Transverse colon (tissue), 4 donors: Measurements from ENCODE around the gene IGDCC3. TPM values are rescaled to one million over a fixed set of nuclear protein-coding genes. Genes with fewer than 3 reads are reported as not detected.

Source experiments
- DNase-seq: peaks from one replicate; pipeline ENCODE4 v3.0.0-alpha.2; 2019
- H3K27ac ChIP-seq, 4 donors: fragments of 200-600 bp; sonication (generic); 2 replicates each; pipeline ENCODE4 v1.5.1; 2016 to 2018; ENCODE audit warnings: inconsistent platforms in 4 of 4
- H3K27me3 ChIP-seq: fragments of 200-600 bp; sonication (generic); 2 replicates; pipeline ENCODE4 v1.5.1; 2017; ENCODE audit warnings: inconsistent platforms
- H3K36me3 ChIP-seq, 4 donors: fragments of 200-600 bp; sonication (generic); 2 replicates each; pipeline ENCODE4 v1.5.1; 2017 to 2019; ENCODE audit warnings: inconsistent platforms in 4 of 4
- H3K4me1 ChIP-seq, 4 donors: fragments of 200-600 bp; sonication (generic); 2 replicates each; pipeline ENCODE4 v1.5.1; 2017 to 2020; ENCODE audit warnings: inconsistent platforms in 4 of 4
- H3K4me3 ChIP-seq, 4 donors: fragments of 200-600 bp; sonication (generic); 1 replicate in 1 of 4; 2 replicates in 3 of 4; pipeline versions ENCODE4 v1.5.1 to v1.6.1; 2017 to 2019; ENCODE audit warnings: inconsistent platforms in 4 of 4
- H3K9me3 ChIP-seq, 2 donors: fragments of 200-600 bp; sonication (generic); 2 replicates each; pipeline ENCODE4 v1.5.1; 2017 to 2019; ENCODE audit warnings: inconsistent platforms in 2 of 2
- CTCF ChIP-seq, 5 experiments: fragments of 200-600 bp in 3 of 5; fragments of 450-650 bp in 2 of 5; sonication (generic) in 3 of 5; IDR thresholded peaks; 1 replicate in 2 of 5; 2 replicates in 3 of 5; pipeline ENCODE4 v1.5.1; 2016 to 2017; ENCODE audit warnings: antibody characterized with exemption in 5 of 5, inconsistent platforms in 3 of 5, mild to moderate bottlenecking in 2 of 5, moderate library complexity in 1 of 5
- EP300 ChIP-seq: sonication (generic); formaldehyde crosslinking; IDR thresholded peaks from one replicate; pipeline ENCODE4 v1.6.1; 2017; ENCODE audit warnings: antibody characterized with exemption, low read depth
- POLR2A ChIP-seq: fragments of 450-650 bp; IDR thresholded peaks from one replicate; pipeline ENCODE4 v1.6.1; 2016; ENCODE audit warnings: antibody characterized with exemption, mild to moderate bottlenecking, moderate library complexity
- POLR2AphosphoS5 ChIP-seq, 3 donors: sonication (generic); formaldehyde crosslinking; IDR thresholded peaks; one replicate each; pipeline ENCODE4 v1.6.1; 2016; ENCODE audit warnings: antibody characterized with exemption in 3 of 3
- WGBS, 2 donors: methylation state at CpG; one replicate each; pipeline ENCODE4 v1.1.5; 2018; ENCODE audit warnings: low coverage in 1 of 2; 5-methylcytosine and 5-hydroxymethylcytosine counted together
- in situ Hi-C, 4 donors: fragments of 200-750 bp; cut with MboI; loops; one replicate each; pipeline versions ENCODE4 v1.15.0 to v1.15.1; 2017; ENCODE audit warnings: low sequenced_read_pairs in 3 of 4, low pct_ligation_motif_present in 1 of 4, low pct_unique_long_range_greater_than_20kb in 1 of 4
- intact Hi-C: fragments of 100-400 bp; cut with DNase I; formaldehyde crosslinking; loops from one replicate; pipeline ENCODE4 v1.15.1; 2023; ENCODE audit warnings: low total_unique reads
- total RNA-seq, 4 donors: library from RNA; depleted of rRNA; stranded (reverse); fragments of >200 nt; gene quantifications; one replicate each; pipeline ENCODE4 v1.1.0, GENCODE V29; 2016

IGDCC3 gene
- total RNA-seq, 4 donors from 2014 or later = not detected

DNA sequence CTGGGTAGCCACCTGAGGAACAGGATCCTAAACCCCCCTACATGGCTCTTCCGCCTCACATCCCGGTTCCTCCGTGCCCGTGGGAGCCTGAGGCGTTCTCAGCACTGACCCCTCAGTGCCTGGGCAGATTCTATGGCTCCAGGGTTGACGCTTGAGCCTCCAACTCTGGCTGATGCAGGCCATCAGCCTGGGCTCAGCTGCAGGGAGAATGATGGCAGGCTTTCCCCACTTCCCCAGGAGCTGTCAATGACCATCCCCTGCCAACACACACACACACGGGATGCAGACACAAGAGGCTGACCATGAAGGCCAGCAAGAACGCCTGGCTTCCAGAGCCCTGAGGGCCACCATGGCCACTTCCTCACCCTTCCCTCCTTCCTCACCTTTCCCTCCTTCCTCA is 15.8 kb upstream of the IGDCC3 start:
- Histone ChIP-seq H3K4me3 (no peak overlapping the region), H3K27me3 (peaks cover 57% of the 10 kb centered on the region), H3K27ac (no peak overlapping the region), H3K4me1 (no peaks in the 10 kb centered on the region), H3K36me3 (no peaks in the 10 kb centered on the region), H3K9me3 (no peaks in the 10 kb centered on the region)
- 85% methylated on average over 8 of the region's 8 CpGs; no CpG with 5 or more reads in 1 of the 2 donors for WGBS, 2 donors
- intact Hi-C loops = no loop called here
- in situ Hi-C loops = loop anchor here in 1 of 4 donors (5.0 kb wide), 1 partner anchor 76 kb away; no protein-coding TSS in a partner anchor
- TF ChIP-seq EP300 (no peak), POLR2AphosphoS5 (IDR thresholded peaks at IDR 0.05) (no peak), POLR2A (no peak), CTCF (IDR thresholded peaks at IDR 0.05) (no peak)
- no peak for DNase-seq

DNA sequence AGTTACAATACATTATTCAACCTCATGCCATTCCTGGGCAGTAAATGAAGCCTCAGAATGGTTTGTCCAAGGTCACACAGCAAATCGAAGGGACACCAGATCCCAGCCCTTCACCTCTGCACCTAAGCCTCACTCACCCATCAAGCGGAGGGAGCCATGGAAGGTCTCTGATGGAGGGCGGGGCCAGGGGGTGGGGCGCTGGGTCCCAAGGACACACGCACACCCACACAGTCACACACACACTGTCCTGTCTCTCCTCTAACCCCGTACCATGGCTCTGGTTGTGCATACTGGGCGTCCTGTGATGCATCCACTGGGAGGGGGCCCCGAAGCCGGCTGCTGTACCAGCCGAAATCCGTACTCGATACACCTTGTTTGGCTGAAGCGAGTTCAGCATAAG is 15.3 kb upstream of the IGDCC3 start:
- TF ChIP-seq EP300 (no peak), POLR2AphosphoS5 (IDR thresholded peaks at IDR 0.05) (no peak), CTCF (IDR thresholded peaks at IDR 0.05) (no peak), POLR2A (no peak)
- H3K4me3 ChIP-seq = no peak overlapping the region
- no peaks in the 10 kb centered on the region for H3K9me3 ChIP-seq
- in situ Hi-C loops = loop anchor here in 1 of 4 donors (5.0 kb wide), 1 partner anchor 76 kb away; no protein-coding TSS in a partner anchor
- H3K27ac ChIP-seq = no peak overlapping the region
- intact Hi-C loops = no loop called here
- peaks cover 56% of the 10 kb centered on the region for H3K27me3 ChIP-seq
- WGBS, 2 donors = 74% methylated on average over 13 of the region's 13 CpGs; no CpG with 5 or more reads in 1 of the 2 donors
- no peaks in the 10 kb centered on the region for H3K4me1 ChIP-seq
- DNase-seq = no peak
- no peaks in the 10 kb centered on the region for H3K36me3 ChIP-seq

DNA sequence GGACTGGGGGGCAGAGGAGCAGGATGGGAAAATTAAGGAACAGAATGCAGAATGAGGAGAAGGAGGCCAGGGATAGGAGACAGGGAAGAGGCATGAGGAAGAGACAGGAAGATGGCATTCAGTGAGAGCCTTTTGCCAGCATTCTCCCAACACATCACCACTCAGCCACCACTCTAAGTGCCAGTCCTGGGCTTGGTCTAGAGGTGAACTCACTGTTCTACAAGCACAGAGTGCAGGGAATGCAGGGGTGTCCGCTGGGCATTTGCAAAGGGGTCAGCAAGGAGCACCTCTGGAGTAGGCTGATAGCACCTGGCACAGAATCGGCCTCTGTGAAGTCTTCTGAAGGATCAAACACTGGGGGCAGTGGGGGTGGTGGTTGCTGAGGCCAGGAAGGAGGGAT is 14.6 kb upstream of the IGDCC3 start:
- no peak overlapping the region for H3K4me3 ChIP-seq
- no peak for TF ChIP-seq CTCF (IDR thresholded peaks at IDR 0.05)
- no peak for TF ChIP-seq EP300
- no peak for TF ChIP-seq POLR2A
- TF ChIP-seq POLR2AphosphoS5 (IDR thresholded peaks at IDR 0.05) = no peak
- WGBS, 2 donors = 89% methylated on average over 2 of the region's 2 CpGs; no CpG with 5 or more reads in 1 of the 2 donors
- H3K9me3 ChIP-seq = no peaks in the 10 kb centered on the region
- H3K27ac ChIP-seq = no peak overlapping the region
- in situ Hi-C loops (loop anchor here in 1 of 4 donors (5.0 kb wide), 1 partner anchor 75 kb away; no protein-coding TSS in a partner anchor), intact Hi-C loops (no loop called here)
- peaks cover 49% of the 10 kb centered on the region for H3K27me3 ChIP-seq
- DNase-seq = no peak
- no peaks in the 10 kb centered on the region for H3K4me1 ChIP-seq
- no peaks in the 10 kb centered on the region for H3K36me3 ChIP-seq

- no peak for TF ChIP-seq CTCF (IDR thresholded peaks at IDR 0.05)
- TF ChIP-seq POLR2AphosphoS5 (IDR thresholded peaks at IDR 0.05) = no peak
- no peak for TF ChIP-seq POLR2A
- no peak for TF ChIP-seq EP300
- 82% methylated on average over 10 of the region's 10 CpGs; no CpG with 5 or more reads in 1 of the 2 donors for WGBS, 2 donors
- no peak for DNase-seq
- in situ Hi-C loops = loop anchor here in 1 of 4 donors (5.0 kb wide), 1 partner anchor 74 kb away; no protein-coding TSS in a partner anchor
- Histone ChIP-seq H3K27ac (no peak overlapping the region), H3K9me3 (no peaks in the 10 kb centered on the region), H3K4me3 (no peak overlapping the region), H3K36me3 (no peaks in the 10 kb centered on the region), H3K4me1 (no peaks in the 10 kb centered on the region), H3K27me3 (peaks cover 42% of the 10 kb centered on the region)
- intact Hi-C loops = no loop called here
These were observed 13.9 kb upstream of the IGDCC3 start for GRCh38 chr15:65391732-65392131.
